ENCODE data around the gene RTN4RL1. TPM values are rescaled to one million over a fixed set of nuclear protein-coding genes. Genes with fewer than 3 reads are reported as not detected.
A peak's percentile ranks its signal among the peaks of the same experiment; 100 is the strongest.

RTN4RL1 gene
- total and polyA plus RNA-seq, 9 of the 15 experiments (the other 6 are each of a cell fraction or from before 2014, with no cell fraction given) = 0.04 to 0.06 (median 0.04) TPM; not detected in 5

- TF ChIP-seq ZNF696 (CRISPR knock-in tag; conservative IDR thresholded peaks at IDR 0.05) (no peak), BMI1 (IDR thresholded peaks at IDR 0.05; ENCODE audit: low read length) (peak; percentile 94), ZSCAN32 (CRISPR knock-in tag; IDR thresholded peaks at IDR 0.05) (no peak), RBM25 (IDR thresholded peaks at IDR 0.05; ENCODE audit: low read depth, low read length, severe bottlenecking) (no peak), DDX20 (tag; IDR thresholded peaks at IDR 0.05; ENCODE audit: low read depth) (no peak), FOS (IDR thresholded peaks at IDR 0.05; ENCODE audit: extremely low read depth, insufficient read length) (no peak), KAT2B (IDR thresholded peaks at IDR 0.05; ENCODE audit: low read depth, low read length) (no peak), ZBTB12 (CRISPR knock-in tag; IDR thresholded peaks at IDR 0.05) (no peak), NCOR1 (IDR thresholded peaks at IDR 0.05) (no peak), GATAD2A (IDR thresholded peaks at IDR 0.05) (0 out of 2 replicates have a peak, but pooled peaks have one; percentile 3), NUFIP1 (IDR thresholded peaks at IDR 0.05; ENCODE audit: partially characterized antibody) (no peak), USF2 (CRISPR knock-in tag; IDR thresholded peaks at IDR 0.05) (no peak), BRF1 (IDR thresholded peaks at IDR 0.05; ENCODE audit: borderline replicate concordance, extremely low read depth, insufficient read length) (no peak), ILF3 (IDR thresholded peaks at IDR 0.05; ENCODE audit: borderline replicate concordance) (no peak), SMC3 (conservative IDR thresholded peaks at IDR 0.05; ENCODE audit: insufficient read depth, low read depth, low read length) (0 out of 2 replicates have a peak, but pooled peaks have one; percentile 21), SIRT6 (IDR thresholded peaks at IDR 0.05; ENCODE audit: low read depth, low read length) (no peak), NRF1 (conservative IDR thresholded peaks at IDR 0.05 in 1 of 2, IDR thresholded peaks at IDR 0.05 in 1 of 2) (peak; percentile 43 to 64; a peak in 3 of 4 replicates), DPF2 (IDR thresholded peaks at IDR 0.05) (no peak)
- TF ChIP-seq, protein P1, sequence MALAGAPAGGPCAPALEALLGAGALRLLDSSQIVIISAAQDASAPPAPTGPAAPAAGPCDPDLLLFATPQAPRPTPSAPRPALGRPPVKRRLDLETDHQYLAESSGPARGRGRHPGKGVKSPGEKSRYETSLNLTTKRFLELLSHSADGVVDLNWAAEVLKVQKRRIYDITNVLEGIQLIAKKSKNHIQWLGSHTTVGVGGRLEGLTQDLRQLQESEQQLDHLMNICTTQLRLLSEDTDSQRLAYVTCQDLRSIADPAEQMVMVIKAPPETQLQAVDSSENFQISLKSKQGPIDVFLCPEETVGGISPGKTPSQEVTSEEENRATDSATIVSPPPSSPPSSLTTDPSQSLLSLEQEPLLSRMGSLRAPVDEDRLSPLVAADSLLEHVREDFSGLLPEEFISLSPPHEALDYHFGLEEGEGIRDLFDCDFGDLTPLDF (CRISPR knock-in tag; IDR thresholded peaks at IDR 0.05) = peak; percentile 66; the same call in 1 of the 2 replicates
- TF ChIP-seq, protein P2, sequence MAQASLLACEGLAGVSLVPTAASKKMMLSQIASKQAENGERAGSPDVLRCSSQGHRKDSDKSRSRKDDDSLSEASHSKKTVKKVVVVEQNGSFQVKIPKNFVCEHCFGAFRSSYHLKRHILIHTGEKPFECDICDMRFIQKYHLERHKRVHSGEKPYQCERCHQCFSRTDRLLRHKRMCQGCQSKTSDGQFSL (CRISPR knock-in tag; IDR thresholded peaks at IDR 0.05) = no peak
- TF ChIP-seq, protein P2 (tag; IDR thresholded peaks at IDR 0.05) = no peak
- TF ChIP-seq, protein P3, sequence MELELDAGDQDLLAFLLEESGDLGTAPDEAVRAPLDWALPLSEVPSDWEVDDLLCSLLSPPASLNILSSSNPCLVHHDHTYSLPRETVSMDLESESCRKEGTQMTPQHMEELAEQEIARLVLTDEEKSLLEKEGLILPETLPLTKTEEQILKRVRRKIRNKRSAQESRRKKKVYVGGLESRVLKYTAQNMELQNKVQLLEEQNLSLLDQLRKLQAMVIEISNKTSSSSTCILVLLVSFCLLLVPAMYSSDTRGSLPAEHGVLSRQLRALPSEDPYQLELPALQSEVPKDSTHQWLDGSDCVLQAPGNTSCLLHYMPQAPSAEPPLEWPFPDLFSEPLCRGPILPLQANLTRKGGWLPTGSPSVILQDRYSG (tag; conservative IDR thresholded peaks at IDR 0.05; ENCODE audit: low read depth) = no peak
Observed at GRCh38 chr17:2041561-2042389, 16.6 kb upstream of the RTN4RL1 start, which contains the start of gene OVCA2 (continued).
